Keratinocyte (primary cell): ENCODE data around the gene AKNA. TPM values are rescaled to one million over a fixed set of nuclear protein-coding genes. Genes with fewer than 3 reads are reported as not detected.

Source experiments
- DNase-seq: peaks from one replicate; pipeline ENCODE4 v3.0.0-alpha.2; 2011; ENCODE audit warnings: low read depth, missing footprints, low spot score
- FAIRE-seq: peaks from 2 replicates; lab custom pipeline; 2011; peaks lifted over from hg19 to GRCh38; lab: Jason Lieb, UNC
- H2AFZ ChIP-seq: 2 replicates; pipeline ENCODE4 v1.6.0; 2012; ENCODE audit warnings: low read length, control low read depth, inconsistent platforms; ENCODE audit not compliant: control insufficient read depth
- H3K27ac ChIP-seq: 2 replicates; pipeline ENCODE4 v1.5.1; 2011; ENCODE audit warnings: low read length; ENCODE audit not compliant: control insufficient read depth, insufficient read depth
- H3K27me3 ChIP-seq: 3 replicates; pipeline ENCODE4 v1.6.0; 2011; ENCODE audit warnings: low read length; ENCODE audit not compliant: control insufficient read depth, insufficient read depth; ENCODE audit errors: extremely low read depth
- H3K36me3 ChIP-seq, 2 experiments: 2 replicates in 1 of 2; 3 replicates in 1 of 2; pipeline ENCODE4 v1.5.1; 2011; ENCODE audit warnings: low read length in 2 of 2, mild to moderate bottlenecking in 1 of 2; ENCODE audit not compliant: control insufficient read depth in 2 of 2, insufficient read depth in 2 of 2; ENCODE audit errors: extremely low read depth in 1 of 2
- H3K4me1 ChIP-seq: 3 replicates; pipeline ENCODE4 v1.5.1; 2011; ENCODE audit warnings: low read length; ENCODE audit not compliant: control insufficient read depth, insufficient read depth; ENCODE audit errors: extremely low read depth
- H3K4me2 ChIP-seq: 3 replicates; pipeline ENCODE4 v1.6.0; 2011; ENCODE audit warnings: low read depth, low read length; ENCODE audit not compliant: control insufficient read depth, insufficient read depth; ENCODE audit errors: extremely low read depth
- H3K4me3 ChIP-seq, 3 experiments: fragments of 200-600 bp in 1 of 3; sonication (generic) in 1 of 3; 2 replicates in 2 of 3; 3 replicates in 1 of 3; pipeline ENCODE4 v1.5.1; 2011 to 2016; ENCODE audit warnings: low read length in 3 of 3, mild to moderate bottlenecking in 3 of 3, control low read depth in 2 of 3, inconsistent platforms in 1 of 3, low read depth in 1 of 3, mixed read lengths in 1 of 3, mixed run types in 1 of 3, moderate library complexity in 1 of 3; ENCODE audit not compliant: control insufficient read depth in 2 of 3, insufficient read depth in 2 of 3; ENCODE audit errors: extremely low read depth in 1 of 3
- H3K79me2 ChIP-seq: 2 replicates; pipeline ENCODE4 v1.6.0; 2012; ENCODE audit warnings: low read length; ENCODE audit not compliant: control insufficient read depth, insufficient read depth
- H3K9ac ChIP-seq: 3 replicates; pipeline ENCODE4 v1.6.0; 2011; ENCODE audit warnings: low read length; ENCODE audit not compliant: control insufficient read depth, insufficient read depth; ENCODE audit errors: extremely low read depth
- H3K9me1 ChIP-seq: 3 replicates; pipeline ENCODE4 v1.6.0; 2011; ENCODE audit warnings: low read length; ENCODE audit not compliant: control insufficient read depth, insufficient read depth; ENCODE audit errors: extremely low read depth
- H3K9me3 ChIP-seq: 2 replicates; pipeline ENCODE4 v1.5.1; 2012; ENCODE audit warnings: low read depth, low read length; ENCODE audit not compliant: control insufficient read depth
- H4K20me1 ChIP-seq: 3 replicates; pipeline ENCODE4 v1.6.0; 2011; ENCODE audit warnings: low read length; ENCODE audit not compliant: control insufficient read depth, insufficient read depth; ENCODE audit errors: extremely low read depth
- EZH2 ChIP-seq: IDR thresholded peaks from one replicate; pipeline ENCODE4 v1.6.1; 2012; ENCODE audit warnings: inconsistent platforms, mild to moderate bottlenecking, low read length, moderate library complexity
- dilution Hi-C: fragments of 300-500 bp; cut with MboI; formaldehyde crosslinking; loops from one replicate; pipeline ENCODE4 v1.7.0; 2020; ENCODE audit warnings: low sequenced_read_pairs; ENCODE audit not compliant: extremely low pct_ligation_motif_present
- polyA plus RNA-seq, 5 experiments: library from polyadenylated mRNA; depleted of rRNA in 3 of 5; stranded (reverse) in 3 of 5; stranded (forward) in 1 of 5; unstranded in 1 of 5; fragments of >200 nt; gene quantifications; 1 replicate in 1 of 5; 2 replicates in 3 of 5; 3 replicates in 1 of 5; pipeline versions ENCODE4 v1.2.1 to v1.2.3, GENCODE V29; 2011 to 2012; ENCODE audit warnings: missing spikeins in 2 of 5, low read depth in 1 of 5, low replicate concordance in 1 of 5
- TF ChIP-seq, protein P1 (sequence below), 3 experiments: IDR thresholded peaks in 1 of 3; conservative IDR thresholded peaks in 1 of 3; optimal IDR thresholded peaks in 1 of 3; 2 replicates in 2 of 3; 3 replicates in 1 of 3; pipeline versions ENCODE3 to v1.5.1; 2011; ENCODE audit warnings: low read length in 3 of 3, mild to moderate bottlenecking in 3 of 3, moderate library complexity in 2 of 3, control low read depth in 1 of 3, inconsistent platforms in 1 of 3; ENCODE audit not compliant: insufficient read depth in 2 of 3; ENCODE audit errors: extremely low read depth in 1 of 3

Gene AKNA
- polyA plus RNA-seq, 1 donor (not counting 4 experiments of a cell fraction or from before 2014, with no cell fraction given): 0.79 TPM

DNA sequence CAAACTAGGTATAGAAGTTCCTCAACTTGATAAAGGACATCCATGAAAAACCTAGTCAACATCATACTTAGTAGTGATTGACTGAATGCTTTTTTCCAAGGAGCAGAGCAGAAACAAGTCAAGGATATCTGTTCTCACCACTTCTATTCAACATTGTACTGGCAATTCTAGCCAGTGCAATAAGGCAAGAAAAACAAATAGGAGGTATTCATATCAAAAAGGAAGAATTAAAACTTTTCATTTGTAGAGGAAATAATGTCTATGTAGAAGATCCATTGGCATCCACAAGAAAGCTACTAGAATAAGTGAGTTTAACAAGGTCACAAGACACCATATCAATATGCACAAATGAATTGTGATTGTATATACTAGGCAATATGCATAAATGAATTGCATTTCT lies 93.1 kb downstream of the AKNA start:
- H3K9me1 ChIP-seq: no peaks in the 10 kb centered on the region
- peaks cover 19 to 41% of the 10 kb centered on the region in 2 experiments for H3K36me3 ChIP-seq
- dilution Hi-C loops: no loop called here
- H3K4me3 ChIP-seq: no peak overlapping the region
- H4K20me1 ChIP-seq: no peaks in the 10 kb centered on the region
- no peak overlapping the region for H3K27ac ChIP-seq
- H2AFZ ChIP-seq: no peak overlapping the region
- H3K4me1 ChIP-seq: no peaks in the 10 kb centered on the region
- H3K9ac ChIP-seq: no peak overlapping the region
- H3K79me2 ChIP-seq: no peaks in the 10 kb centered on the region
- no peaks in the 10 kb centered on the region for H3K9me3 ChIP-seq
- FAIRE-seq: no peak
- H3K4me2 ChIP-seq: no peak overlapping the region
- no peaks in the 10 kb centered on the region for H3K27me3 ChIP-seq
- TF ChIP-seq EZH2: no peak
- TF ChIP-seq, protein P1, sequence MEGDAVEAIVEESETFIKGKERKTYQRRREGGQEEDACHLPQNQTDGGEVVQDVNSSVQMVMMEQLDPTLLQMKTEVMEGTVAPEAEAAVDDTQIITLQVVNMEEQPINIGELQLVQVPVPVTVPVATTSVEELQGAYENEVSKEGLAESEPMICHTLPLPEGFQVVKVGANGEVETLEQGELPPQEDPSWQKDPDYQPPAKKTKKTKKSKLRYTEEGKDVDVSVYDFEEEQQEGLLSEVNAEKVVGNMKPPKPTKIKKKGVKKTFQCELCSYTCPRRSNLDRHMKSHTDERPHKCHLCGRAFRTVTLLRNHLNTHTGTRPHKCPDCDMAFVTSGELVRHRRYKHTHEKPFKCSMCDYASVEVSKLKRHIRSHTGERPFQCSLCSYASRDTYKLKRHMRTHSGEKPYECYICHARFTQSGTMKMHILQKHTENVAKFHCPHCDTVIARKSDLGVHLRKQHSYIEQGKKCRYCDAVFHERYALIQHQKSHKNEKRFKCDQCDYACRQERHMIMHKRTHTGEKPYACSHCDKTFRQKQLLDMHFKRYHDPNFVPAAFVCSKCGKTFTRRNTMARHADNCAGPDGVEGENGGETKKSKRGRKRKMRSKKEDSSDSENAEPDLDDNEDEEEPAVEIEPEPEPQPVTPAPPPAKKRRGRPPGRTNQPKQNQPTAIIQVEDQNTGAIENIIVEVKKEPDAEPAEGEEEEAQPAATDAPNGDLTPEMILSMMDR (optimal IDR thresholded peaks at IDR 0.05 in 1 of 3, IDR thresholded peaks at IDR 0.05 in 1 of 3, conservative IDR thresholded peaks at IDR 0.05 in 1 of 3; ENCODE audit: extremely low read depth in 1 of 3, insufficient read depth in 2 of 3, low read length in 3 of 3): no peak
- DNase-seq: no peak

DNA sequence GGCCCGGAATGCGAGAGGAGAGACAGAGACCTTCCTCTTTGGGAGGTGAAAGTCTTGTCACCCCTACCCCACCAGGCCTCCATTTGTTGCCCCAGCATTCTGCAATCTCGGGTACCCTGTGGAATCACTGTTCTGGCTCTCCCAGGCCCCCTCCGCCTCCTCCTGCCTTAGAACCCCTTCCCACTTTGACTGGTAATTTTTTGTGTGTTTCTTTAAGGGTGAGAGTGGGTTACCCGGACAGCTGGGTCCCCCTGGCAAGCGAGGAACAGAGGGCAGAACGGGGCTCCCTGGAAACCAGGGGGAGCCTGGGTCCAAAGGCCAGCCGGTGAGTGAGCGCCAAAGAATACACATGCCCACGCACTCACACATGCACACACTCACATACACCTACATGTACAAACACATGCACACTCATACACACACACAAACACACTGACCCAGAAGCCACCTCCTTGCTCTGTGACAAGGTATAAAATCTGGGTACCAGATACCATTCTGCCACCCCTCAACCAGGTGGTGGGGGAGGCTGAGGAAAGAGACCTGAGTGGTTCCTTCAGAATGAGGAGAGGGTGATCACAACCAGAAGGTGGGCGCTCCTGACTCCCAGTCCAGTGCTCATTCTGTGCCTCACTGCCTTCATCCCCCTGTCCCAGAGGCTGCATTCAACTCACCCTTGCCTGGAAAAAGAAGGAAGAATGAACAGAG lies 95.7 kb downstream of the AKNA start:
- Histone ChIP-seq H3K4me1 (peaks cover 23% of the 10 kb centered on the region), H3K4me2 (no peak overlapping the region), H3K9me1 (no peaks in the 10 kb centered on the region), H3K27ac (no peak overlapping the region), H3K79me2 (no peaks in the 10 kb centered on the region), H3K9ac (no peak overlapping the region), H3K36me3 (peaks cover 11 to 32% of the 10 kb centered on the region in 2 experiments), H3K9me3 (no peaks in the 10 kb centered on the region), H3K27me3 (no peaks in the 10 kb centered on the region), H2AFZ (no peak overlapping the region), H4K20me1 (no peaks in the 10 kb centered on the region), H3K4me3 (no peak overlapping the region)
- FAIRE-seq (no peak), DNase-seq (no peak)
- dilution Hi-C loops: no loop called here
- TF ChIP-seq EZH2: no peak
- TF ChIP-seq, protein P1 (optimal IDR thresholded peaks at IDR 0.05 in 1 of 3, IDR thresholded peaks at IDR 0.05 in 1 of 3, conservative IDR thresholded peaks at IDR 0.05 in 1 of 3; ENCODE audit: extremely low read depth in 1 of 3, insufficient read depth in 2 of 3, low read length in 3 of 3): no peak
